Ectodermal cell (in vitro differentiated cells): ENCODE results near the gene KCTD1.

ENCODE experiments used
- H3K27ac ChIP-seq: 2 replicates; pipeline ENCODE4 v1.7.0; 2013; ENCODE audit warnings: mild to moderate bottlenecking, low read depth, low read length; ENCODE audit not compliant: insufficient read depth, poor library complexity, severe bottlenecking
- H3K27me3 ChIP-seq: 2 replicates; pipeline ENCODE4 v1.7.0; 2013; ENCODE audit warnings: mild to moderate bottlenecking, low read length; ENCODE audit not compliant: insufficient read depth, control insufficient read depth, poor library complexity, severe bottlenecking
- H3K36me3 ChIP-seq: one replicate; pipeline ENCODE4 v1.7.0; 2013; ENCODE audit warnings: low read length; ENCODE audit not compliant: control insufficient read depth, insufficient read depth
- H3K4me1 ChIP-seq: one replicate; pipeline ENCODE4 v1.7.0; 2013; ENCODE audit warnings: low read length; ENCODE audit not compliant: control insufficient read depth, insufficient read depth
- H3K4me3 ChIP-seq: 2 replicates; pipeline ENCODE4 v1.7.0; 2013; ENCODE audit warnings: low read depth, low read length, control low read depth; ENCODE audit not compliant: insufficient read depth
- H3K9me3 ChIP-seq: 2 replicates; pipeline ENCODE4 v1.7.0; 2013; ENCODE audit warnings: mild to moderate bottlenecking, low read length, moderate library complexity; ENCODE audit not compliant: control insufficient read depth
- WGBS, 2 experiments: methylation state at CpG; one replicate each; pipeline ENCODE4 v1.1.7; 2013; ENCODE audit warnings: missing lambda C conversion rate in 2 of 2; 5-methylcytosine and 5-hydroxymethylcytosine counted together

KCTD1 gene

DNA sequence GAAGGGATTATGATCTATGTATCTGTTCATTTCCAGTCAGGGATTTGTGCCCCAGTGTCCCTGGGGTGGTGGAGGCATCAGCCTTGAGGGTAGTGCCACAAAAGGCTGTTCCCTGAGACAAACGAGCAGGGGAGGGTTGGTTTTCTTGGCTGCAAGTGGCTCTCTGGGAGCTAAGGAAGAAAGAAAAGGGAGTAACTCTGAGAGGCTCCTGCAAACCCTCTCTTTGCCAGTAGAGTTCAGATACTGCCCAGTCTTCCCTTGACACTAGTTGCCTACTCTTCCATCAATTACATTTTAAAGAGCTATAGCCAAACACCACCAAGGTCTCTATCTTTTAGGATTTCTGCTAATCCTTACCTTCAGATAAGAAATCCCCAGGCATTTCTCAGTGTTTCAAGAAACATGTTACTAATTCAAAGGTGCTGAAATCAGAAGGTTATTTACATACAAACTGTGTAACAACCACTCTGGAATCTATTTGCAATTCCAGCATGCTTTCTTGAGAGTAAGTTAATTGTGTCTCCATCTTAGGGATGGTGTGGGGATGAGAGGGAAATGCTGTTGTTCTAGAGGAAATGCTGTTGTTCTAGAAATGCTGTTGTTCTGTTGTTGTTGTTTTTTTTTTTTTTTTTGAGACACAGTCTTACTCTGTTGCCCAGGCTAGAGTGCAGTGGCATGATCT, 18.7 kb upstream of the KCTD1 start:
- Histone ChIP-seq H3K9me3 (no peaks in the 10 kb centered on the region), H3K36me3 (no peaks in the 10 kb centered on the region), H3K27ac (no peak overlapping the region), H3K27me3 (no peaks in the 10 kb centered on the region), H3K4me1 (peaks cover 8% of the 10 kb centered on the region), H3K4me3 (no peak overlapping the region)
- 15 to 27% methylated on average over 1 of the region's 1 CpG for WGBS, 2 experiments

DNA sequence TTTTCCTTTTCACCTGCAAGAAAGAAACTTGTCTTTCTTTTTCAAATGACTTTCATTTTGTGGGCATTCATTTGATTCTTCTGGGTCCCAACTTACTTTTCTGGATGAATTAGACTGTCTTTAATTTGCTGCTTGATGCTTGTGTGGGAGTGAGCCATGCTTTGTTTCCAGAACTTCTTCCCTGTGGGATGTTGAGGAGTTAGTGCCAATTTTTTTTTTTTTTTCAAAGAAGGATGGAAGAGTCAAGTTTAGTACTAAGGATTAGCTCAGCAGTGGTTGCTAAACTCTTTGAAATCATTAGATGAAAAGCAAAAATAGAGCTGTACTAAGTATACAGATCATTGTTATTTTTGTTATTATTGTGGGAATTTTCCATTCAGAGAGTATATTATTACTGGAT, 17.2 kb upstream of the KCTD1 start:
- Histone ChIP-seq H3K4me1 (peaks cover 8% of the 10 kb centered on the region), H3K27ac (no peak overlapping the region), H3K4me3 (no peak overlapping the region), H3K9me3 (no peaks in the 10 kb centered on the region), H3K36me3 (no peaks in the 10 kb centered on the region), H3K27me3 (no peaks in the 10 kb centered on the region)

DNA sequence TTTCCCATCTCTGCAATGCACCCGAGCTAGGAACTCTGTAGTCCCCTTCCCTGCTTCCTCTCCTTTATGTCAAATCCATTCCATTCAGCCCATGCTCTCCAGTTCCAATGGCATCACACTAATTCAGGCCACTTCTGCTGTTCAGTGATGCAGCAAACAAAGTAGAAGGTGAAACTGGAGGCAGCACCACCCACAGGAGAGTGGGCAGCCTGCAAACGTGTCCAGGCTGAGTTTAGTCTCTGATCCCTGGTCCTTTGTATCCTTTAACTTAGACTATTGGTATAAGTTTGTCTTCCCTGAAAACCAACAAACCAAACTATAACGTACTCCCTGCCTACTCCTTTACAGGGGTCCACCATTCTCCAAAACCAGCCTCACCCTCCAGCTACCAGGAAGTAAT, 14.7 kb upstream of the KCTD1 start:
- 78 to 88% methylated on average over 3 of the region's 3 CpGs for WGBS, 2 experiments
- Histone ChIP-seq H3K27me3 (no peaks in the 10 kb centered on the region), H3K27ac (no peak overlapping the region), H3K4me3 (no peak overlapping the region), H3K9me3 (no peaks in the 10 kb centered on the region), H3K4me1 (peaks cover 2% of the 10 kb centered on the region), H3K36me3 (no peaks in the 10 kb centered on the region)

DNA sequence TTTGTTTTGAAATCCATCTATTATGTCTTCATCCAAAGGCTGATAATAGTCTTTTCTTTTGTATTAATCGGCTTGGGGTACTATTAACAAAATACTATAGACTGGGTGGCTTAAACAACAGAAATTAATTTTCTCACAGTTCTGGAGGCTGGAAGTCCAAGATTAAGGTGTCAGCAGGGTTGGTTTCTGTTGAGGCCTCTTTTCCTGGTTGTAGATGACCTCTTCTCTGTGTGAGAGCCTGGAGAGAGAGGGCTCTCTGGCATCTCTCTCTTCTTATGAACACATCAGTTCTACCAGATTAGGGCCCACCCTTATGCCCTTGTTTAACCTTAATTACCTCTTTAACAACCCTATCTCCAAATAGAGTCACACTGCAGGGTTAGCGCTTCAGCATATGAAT, 14.2 kb upstream of the KCTD1 start:
- H3K4me1 ChIP-seq, result peaks cover 2% of the 10 kb centered on the region
- H3K27ac ChIP-seq, result no peak overlapping the region
- no peaks in the 10 kb centered on the region for H3K9me3 ChIP-seq
- H3K36me3 ChIP-seq, result no peaks in the 10 kb centered on the region
- H3K27me3 ChIP-seq, result no peaks in the 10 kb centered on the region
- WGBS, 2 experiments, result 97 to 99% methylated on average over 1 to 2 of the region's 2 CpGs
- H3K4me3 ChIP-seq, result no peak overlapping the region

DNA sequence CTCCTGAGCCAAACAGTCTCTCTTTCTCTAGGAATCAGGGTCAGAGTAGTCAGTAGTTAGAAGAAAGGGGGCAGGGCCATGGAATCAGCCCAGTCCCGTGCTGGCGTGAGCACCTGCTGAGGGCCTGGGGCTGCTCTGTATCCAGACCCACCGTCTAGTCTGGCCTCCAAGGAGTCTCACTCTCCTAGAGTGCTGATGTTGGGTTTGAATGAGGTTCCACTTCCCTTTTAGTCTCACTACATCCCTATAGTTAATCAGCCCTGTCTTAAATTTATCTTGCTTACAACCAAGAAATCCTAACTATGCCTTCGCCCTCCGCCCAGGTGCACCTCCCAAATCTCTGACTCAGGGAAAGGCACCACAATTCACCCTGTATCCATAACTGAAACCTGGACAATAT, 13.4 kb upstream of the KCTD1 start:
- Histone ChIP-seq H3K4me1 (peaks cover 2% of the 10 kb centered on the region), H3K9me3 (no peaks in the 10 kb centered on the region), H3K27me3 (no peaks in the 10 kb centered on the region), H3K27ac (no peak overlapping the region), H3K4me3 (no peak overlapping the region), H3K36me3 (no peaks in the 10 kb centered on the region)
- WGBS, 2 experiments, result 89 to 90% methylated on average over 5 of the region's 5 CpGs

DNA sequence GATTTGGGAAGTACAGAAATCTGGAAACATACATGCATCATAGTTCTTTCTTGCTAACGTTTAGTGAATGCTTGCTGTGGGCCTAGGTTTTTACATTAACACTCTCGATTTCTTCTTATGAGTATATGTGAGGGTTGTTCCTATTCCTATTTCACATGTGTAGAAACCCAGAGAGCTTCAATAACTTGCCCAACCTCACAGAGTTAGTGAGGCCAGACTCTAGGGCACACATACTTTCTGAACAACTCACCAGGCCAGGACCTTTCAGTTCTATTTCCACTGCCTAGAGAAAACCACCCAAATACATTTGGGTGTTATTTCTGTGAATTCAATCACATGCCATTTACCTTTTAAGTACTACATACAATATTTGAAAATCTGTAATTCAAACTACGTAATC, 8.2 kb upstream of the KCTD1 start:
- no peak overlapping the region for H3K4me3 ChIP-seq
- peaks cover 4% of the 10 kb centered on the region for H3K4me1 ChIP-seq
- no peaks in the 10 kb centered on the region for H3K36me3 ChIP-seq
- no peak overlapping the region for H3K27ac ChIP-seq
- H3K27me3 ChIP-seq, result peaks cover 21% of the 10 kb centered on the region
- WGBS, 2 experiments, result 94 to 97% methylated on average over 3 of the region's 3 CpGs
- no peaks in the 10 kb centered on the region for H3K9me3 ChIP-seq

DNA sequence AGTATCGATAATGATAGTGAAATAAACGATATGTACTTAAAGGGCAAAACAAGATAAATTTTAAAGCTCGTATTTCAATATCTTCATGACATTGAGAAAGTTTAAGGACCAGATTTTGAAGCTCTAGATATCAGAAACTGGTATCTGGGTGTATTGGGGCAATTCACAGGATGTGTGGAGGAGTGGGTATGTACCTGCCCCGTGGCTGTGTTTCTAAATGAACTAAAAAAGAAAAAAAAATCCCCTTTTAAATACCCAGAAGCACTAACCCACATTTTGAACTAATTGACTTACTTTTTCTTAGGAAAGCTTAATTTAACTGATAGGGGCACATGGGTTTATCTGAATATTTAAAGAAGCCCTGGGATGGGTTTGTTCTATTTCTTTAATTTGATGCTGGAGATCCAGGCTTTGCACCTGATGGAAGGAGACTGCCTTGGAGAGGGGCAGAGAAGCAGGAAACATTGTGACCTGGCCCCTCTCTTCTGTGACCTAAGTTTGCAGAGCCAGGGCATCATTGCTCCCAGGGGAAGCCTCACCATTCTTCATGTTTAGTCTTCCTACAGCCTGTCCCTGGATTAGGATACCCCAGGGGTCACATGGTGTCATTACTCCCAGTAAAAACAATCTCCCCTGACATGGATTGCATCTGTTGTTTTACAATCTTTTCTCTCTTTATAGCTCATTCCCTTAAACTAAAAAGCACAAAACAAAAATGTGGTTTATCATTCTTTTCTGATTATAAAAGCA, 7.6 kb upstream of the KCTD1 start:
- WGBS, 2 experiments, result 100% methylated on average over 3 of the region's 4 CpGs
- Histone ChIP-seq H3K9me3 (no peaks in the 10 kb centered on the region), H3K27ac (no peak overlapping the region), H3K4me1 (peaks cover 10% of the 10 kb centered on the region), H3K36me3 (no peaks in the 10 kb centered on the region), H3K27me3 (peaks cover 27% of the 10 kb centered on the region), H3K4me3 (no peak overlapping the region)

DNA sequence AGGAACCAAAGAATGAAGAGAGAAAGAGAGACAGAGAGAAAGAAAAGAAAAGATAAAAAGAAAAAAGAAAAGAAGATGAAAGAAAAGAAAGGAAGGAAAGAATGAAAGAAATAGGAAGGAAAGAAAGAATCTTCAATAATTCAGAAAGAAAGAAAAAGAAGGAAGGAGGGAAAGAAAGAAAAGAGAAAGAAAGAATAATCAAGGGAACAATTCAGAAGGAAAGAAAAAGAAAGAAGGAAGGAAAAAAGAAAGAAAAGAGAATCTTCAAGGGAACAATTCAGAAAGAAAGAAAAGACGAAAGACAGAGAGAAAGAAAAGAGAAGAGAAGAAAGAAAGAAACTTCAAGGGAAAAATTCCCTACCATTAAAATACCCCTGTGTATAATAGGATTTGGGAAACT, 5.6 kb upstream of the KCTD1 start:
- WGBS, 2 experiments, result 100% methylated on average over 1 of the region's 1 CpG; no CpG with 5 or more reads in 1 of the 2 experiments
- Histone ChIP-seq H3K4me1 (peaks cover 19% of the 10 kb centered on the region), H3K27me3 (peaks cover 47% of the 10 kb centered on the region), H3K27ac (no peak overlapping the region), H3K4me3 (no peak overlapping the region), H3K36me3 (no peaks in the 10 kb centered on the region), H3K9me3 (no peaks in the 10 kb centered on the region)

DNA sequence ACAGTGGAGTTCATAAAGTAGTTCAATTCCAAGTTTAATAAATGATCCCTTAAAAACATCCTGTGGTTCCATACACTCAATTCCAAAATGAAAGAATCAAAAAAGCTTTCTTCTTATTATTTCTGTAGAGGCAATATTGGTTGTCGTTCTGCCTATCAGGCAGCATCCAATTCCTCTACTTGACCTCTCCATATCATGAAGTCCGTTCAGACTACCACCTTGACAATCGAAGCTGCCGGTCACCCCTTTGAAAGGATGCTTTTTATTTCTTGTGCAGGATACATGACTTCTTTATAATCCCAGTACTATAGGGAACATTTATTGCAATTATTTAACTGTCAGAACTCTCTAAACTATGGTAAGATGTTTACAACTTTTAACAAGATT, 3.3 kb upstream of the KCTD1 start:
- Histone ChIP-seq H3K9me3 (no peaks in the 10 kb centered on the region), H3K36me3 (no peaks in the 10 kb centered on the region), H3K4me3 (no peak overlapping the region), H3K4me1 (peaks cover 25% of the 10 kb centered on the region), H3K27ac (no peak overlapping the region), H3K27me3 (peaks cover 64% of the 10 kb centered on the region)
- 31 to 37% methylated on average over 4 of the region's 4 CpGs for WGBS, 2 experiments

DNA sequence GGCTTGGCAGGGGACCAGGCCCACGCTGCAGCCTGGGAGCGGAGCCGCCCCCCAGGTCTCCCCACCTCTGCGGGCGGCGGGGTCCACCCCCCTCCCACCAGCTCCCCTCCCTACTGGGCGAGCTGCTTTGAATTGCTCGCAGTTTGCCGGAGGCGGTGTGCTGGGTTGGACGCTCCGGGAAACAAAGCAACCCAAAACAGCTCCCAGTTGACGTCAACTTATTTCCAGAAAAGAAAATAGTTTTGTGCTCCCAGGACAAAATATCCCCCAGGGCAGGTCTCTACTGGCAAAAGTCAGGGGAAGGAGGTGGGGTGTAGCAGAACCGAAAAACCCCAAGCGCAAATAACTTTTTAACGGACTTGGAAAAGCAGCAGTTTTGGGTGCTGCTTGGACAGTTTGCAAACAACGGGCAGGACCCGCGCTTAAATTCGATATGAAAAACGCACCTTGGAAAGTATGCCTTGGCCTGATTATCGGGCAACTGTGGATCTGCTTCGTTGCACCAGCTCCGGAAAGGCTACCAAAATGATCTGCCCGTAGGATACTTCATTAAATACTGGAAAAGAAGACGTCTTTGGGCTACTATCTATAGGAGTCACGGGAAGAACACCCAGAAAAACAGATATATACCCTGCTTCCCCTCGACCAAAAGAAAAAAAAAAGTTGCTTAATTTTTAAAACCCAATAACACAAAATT, 2.8 kb upstream of the KCTD1 start:
- Histone ChIP-seq H3K36me3 (no peaks in the 10 kb centered on the region), H3K4me3 (peak overlapping the region; percentile 61), H3K27ac (no peak overlapping the region), H3K4me1 (peaks cover 30% of the 10 kb centered on the region), H3K27me3 (peaks cover 69% of the 10 kb centered on the region), H3K9me3 (no peaks in the 10 kb centered on the region)
- WGBS, 2 experiments, result 3% methylated on average over 28 of the region's 28 CpGs
